Panc1 (cell line): Measurements from ENCODE around the gene CNTNAP3B.
"Not testable (repeated sequence)": the region's sequence is repeated elsewhere in the genome, so short reads cannot be mapped to it uniquely, and the experiment has no call there.

ENCODE experiments used
- POLR2AphosphoS5 ChIP-seq: IDR thresholded peaks from 2 replicates; pipeline ENCODE4 v1.6.1; 2012; ENCODE audit warnings: mild to moderate bottlenecking, low read depth, low read length, moderate library complexity
- SIN3A ChIP-seq: IDR thresholded peaks from 2 replicates; pipeline ENCODE4 v1.6.1; 2012; ENCODE audit warnings: low read depth, mild to moderate bottlenecking, low read length, moderate library complexity, borderline replicate concordance; ENCODE audit not compliant: insufficient read depth
- TCF7L2 ChIP-seq: IDR thresholded peaks from 2 replicates; pipeline ENCODE4 v1.6.1; 2011; ENCODE audit warnings: mild to moderate bottlenecking, low read depth, low read length, inconsistent platforms
- TF ChIP-seq, protein P1 (sequence below): fragments of 450-650 bp; IDR thresholded peaks from 2 replicates; pipeline ENCODE4 v1.5.1; 2017; ENCODE audit warnings: mild to moderate bottlenecking
- TF ChIP-seq, protein P2 (sequence below), 2 experiments: IDR thresholded peaks; 2 replicates each; pipeline ENCODE4 v1.6.1; 2011 to 2012; ENCODE audit warnings: low read depth in 2 of 2, control low read depth in 1 of 2, low read length in 1 of 2, mild to moderate bottlenecking in 1 of 2, moderate library complexity in 1 of 2; ENCODE audit not compliant: insufficient read depth in 1 of 2

DNA sequence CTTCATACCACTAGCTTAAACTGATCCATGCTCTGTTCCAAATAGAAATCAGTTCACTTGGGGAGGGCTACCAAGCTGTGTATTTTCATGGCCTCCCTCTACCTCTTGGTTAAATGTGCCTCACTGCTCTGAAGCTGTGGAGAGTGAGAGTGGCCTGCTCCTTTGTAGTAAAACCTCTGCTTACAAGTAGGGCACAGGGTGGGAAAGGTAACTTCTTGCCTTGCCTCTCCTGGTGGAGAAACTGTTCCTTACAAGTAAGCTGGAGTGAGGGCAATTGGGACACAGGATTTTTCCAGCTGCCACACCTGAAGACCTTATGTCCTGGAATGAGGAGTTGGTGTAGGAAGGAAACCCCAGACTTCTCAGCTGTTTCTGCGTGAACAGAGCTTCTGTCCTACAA is 211.9 kb downstream of the CNTNAP3B start:
- TF ChIP-seq, protein P1, sequence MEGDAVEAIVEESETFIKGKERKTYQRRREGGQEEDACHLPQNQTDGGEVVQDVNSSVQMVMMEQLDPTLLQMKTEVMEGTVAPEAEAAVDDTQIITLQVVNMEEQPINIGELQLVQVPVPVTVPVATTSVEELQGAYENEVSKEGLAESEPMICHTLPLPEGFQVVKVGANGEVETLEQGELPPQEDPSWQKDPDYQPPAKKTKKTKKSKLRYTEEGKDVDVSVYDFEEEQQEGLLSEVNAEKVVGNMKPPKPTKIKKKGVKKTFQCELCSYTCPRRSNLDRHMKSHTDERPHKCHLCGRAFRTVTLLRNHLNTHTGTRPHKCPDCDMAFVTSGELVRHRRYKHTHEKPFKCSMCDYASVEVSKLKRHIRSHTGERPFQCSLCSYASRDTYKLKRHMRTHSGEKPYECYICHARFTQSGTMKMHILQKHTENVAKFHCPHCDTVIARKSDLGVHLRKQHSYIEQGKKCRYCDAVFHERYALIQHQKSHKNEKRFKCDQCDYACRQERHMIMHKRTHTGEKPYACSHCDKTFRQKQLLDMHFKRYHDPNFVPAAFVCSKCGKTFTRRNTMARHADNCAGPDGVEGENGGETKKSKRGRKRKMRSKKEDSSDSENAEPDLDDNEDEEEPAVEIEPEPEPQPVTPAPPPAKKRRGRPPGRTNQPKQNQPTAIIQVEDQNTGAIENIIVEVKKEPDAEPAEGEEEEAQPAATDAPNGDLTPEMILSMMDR = not testable (repeated sequence)
- TF ChIP-seq POLR2AphosphoS5, SIN3A, TCF7L2: not testable (repeated sequence)
- TF ChIP-seq, protein P2, sequence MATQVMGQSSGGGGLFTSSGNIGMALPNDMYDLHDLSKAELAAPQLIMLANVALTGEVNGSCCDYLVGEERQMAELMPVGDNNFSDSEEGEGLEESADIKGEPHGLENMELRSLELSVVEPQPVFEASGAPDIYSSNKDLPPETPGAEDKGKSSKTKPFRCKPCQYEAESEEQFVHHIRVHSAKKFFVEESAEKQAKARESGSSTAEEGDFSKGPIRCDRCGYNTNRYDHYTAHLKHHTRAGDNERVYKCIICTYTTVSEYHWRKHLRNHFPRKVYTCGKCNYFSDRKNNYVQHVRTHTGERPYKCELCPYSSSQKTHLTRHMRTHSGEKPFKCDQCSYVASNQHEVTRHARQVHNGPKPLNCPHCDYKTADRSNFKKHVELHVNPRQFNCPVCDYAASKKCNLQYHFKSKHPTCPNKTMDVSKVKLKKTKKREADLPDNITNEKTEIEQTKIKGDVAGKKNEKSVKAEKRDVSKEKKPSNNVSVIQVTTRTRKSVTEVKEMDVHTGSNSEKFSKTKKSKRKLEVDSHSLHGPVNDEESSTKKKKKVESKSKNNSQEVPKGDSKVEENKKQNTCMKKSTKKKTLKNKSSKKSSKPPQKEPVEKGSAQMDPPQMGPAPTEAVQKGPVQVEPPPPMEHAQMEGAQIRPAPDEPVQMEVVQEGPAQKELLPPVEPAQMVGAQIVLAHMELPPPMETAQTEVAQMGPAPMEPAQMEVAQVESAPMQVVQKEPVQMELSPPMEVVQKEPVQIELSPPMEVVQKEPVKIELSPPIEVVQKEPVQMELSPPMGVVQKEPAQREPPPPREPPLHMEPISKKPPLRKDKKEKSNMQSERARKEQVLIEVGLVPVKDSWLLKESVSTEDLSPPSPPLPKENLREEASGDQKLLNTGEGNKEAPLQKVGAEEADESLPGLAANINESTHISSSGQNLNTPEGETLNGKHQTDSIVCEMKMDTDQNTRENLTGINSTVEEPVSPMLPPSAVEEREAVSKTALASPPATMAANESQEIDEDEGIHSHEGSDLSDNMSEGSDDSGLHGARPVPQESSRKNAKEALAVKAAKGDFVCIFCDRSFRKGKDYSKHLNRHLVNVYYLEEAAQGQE (IDR thresholded peaks at IDR 0.05; ENCODE audit: insufficient read depth in 1 of 2, low read depth in 2 of 2, low read length in 1 of 2) = not testable (repeated sequence)
